Measurements from ENCODE around the gene CSGALNACT2. TPM values are rescaled to one million over a fixed set of nuclear protein-coding genes. Genes with fewer than 3 reads are reported as not detected.

Gene CSGALNACT2
- total RNA-seq, 1 experiment from 2014 or later, result 5.1 TPM

GRCh38 chr10:43205681-43206390 lies 67.6 kb downstream of the CSGALNACT2 start:
- TF ChIP-seq, protein P1, sequence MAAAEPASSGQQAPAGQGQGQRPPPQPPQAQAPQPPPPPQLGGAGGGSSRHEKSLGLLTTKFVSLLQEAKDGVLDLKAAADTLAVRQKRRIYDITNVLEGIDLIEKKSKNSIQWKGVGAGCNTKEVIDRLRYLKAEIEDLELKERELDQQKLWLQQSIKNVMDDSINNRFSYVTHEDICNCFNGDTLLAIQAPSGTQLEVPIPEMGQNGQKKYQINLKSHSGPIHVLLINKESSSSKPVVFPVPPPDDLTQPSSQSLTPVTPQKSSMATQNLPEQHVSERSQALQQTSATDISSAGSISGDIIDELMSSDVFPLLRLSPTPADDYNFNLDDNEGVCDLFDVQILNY (CRISPR knock-in tag; IDR thresholded peaks at IDR 0.05), result no peak
- TF ChIP-seq, protein P2, sequence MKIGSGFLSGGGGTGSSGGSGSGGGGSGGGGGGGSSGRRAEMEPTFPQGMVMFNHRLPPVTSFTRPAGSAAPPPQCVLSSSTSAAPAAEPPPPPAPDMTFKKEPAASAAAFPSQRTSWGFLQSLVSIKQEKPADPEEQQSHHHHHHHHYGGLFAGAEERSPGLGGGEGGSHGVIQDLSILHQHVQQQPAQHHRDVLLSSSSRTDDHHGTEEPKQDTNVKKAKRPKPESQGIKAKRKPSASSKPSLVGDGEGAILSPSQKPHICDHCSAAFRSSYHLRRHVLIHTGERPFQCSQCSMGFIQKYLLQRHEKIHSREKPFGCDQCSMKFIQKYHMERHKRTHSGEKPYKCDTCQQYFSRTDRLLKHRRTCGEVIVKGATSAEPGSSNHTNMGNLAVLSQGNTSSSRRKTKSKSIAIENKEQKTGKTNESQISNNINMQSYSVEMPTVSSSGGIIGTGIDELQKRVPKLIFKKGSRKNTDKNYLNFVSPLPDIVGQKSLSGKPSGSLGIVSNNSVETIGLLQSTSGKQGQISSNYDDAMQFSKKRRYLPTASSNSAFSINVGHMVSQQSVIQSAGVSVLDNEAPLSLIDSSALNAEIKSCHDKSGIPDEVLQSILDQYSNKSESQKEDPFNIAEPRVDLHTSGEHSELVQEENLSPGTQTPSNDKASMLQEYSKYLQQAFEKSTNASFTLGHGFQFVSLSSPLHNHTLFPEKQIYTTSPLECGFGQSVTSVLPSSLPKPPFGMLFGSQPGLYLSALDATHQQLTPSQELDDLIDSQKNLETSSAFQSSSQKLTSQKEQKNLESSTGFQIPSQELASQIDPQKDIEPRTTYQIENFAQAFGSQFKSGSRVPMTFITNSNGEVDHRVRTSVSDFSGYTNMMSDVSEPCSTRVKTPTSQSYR (CRISPR knock-in tag; IDR thresholded peaks at IDR 0.05), result no peak
- TF ChIP-seq IRF1 (CRISPR knock-in tag; IDR thresholded peaks at IDR 0.05) (no peak), TCF7 (CRISPR knock-in tag; IDR thresholded peaks at IDR 0.05; ENCODE audit: low read depth) (no peak)
- TF ChIP-seq, protein P3, sequence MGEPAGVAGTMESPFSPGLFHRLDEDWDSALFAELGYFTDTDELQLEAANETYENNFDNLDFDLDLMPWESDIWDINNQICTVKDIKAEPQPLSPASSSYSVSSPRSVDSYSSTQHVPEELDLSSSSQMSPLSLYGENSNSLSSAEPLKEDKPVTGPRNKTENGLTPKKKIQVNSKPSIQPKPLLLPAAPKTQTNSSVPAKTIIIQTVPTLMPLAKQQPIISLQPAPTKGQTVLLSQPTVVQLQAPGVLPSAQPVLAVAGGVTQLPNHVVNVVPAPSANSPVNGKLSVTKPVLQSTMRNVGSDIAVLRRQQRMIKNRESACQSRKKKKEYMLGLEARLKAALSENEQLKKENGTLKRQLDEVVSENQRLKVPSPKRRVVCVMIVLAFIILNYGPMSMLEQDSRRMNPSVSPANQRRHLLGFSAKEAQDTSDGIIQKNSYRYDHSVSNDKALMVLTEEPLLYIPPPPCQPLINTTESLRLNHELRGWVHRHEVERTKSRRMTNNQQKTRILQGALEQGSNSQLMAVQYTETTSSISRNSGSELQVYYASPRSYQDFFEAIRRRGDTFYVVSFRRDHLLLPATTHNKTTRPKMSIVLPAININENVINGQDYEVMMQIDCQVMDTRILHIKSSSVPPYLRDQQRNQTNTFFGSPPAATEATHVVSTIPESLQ (CRISPR knock-in tag; IDR thresholded peaks at IDR 0.05), result no peak

GRCh38 chr10:43206391-43207235 lies 68.4 kb downstream of the CSGALNACT2 start:
- POLR2A ChIA-PET, result no interaction called here
- CTCF ChIA-PET, result interaction anchor here (0.6 to 5.1 kb wide), 4 partner anchors 11 to 600 kb away, joined by 3 to 48 read pairs (median 4); no protein-coding TSS in a partner anchor
- Mint-ChIP-seq H3K27ac (no peak overlapping the region), H3K4me1 (0 out of 2 replicates have a peak, but pooled peaks cover 4% of the 10 kb centered on the region), H3K36me3 (no peaks in the 10 kb centered on the region), H3K27me3 (ENCODE audit: low read depth) (no peaks in the 10 kb centered on the region), H3K4me3 (no peak overlapping the region), H3K9me3 (no peaks in the 10 kb centered on the region)
- DNase-seq (ENCODE audit: low spot score), result peak; percentile 5
- TF ChIP-seq, protein P3 (CRISPR knock-in tag; IDR thresholded peaks at IDR 0.05), result no peak
- TF ChIP-seq ZNF219 (CRISPR knock-in tag; IDR thresholded peaks at IDR 0.05; ENCODE audit: borderline replicate concordance), result peak; percentile 25; the same call in 1 of the 2 replicates
- TF ChIP-seq, protein P2 (CRISPR knock-in tag; IDR thresholded peaks at IDR 0.05), result no peak
- ATAC-seq, result no peak

More at GRCh38 chr10:43205681-43206390, 67.6 kb downstream of the CSGALNACT2 start:
- ChIA-PET CTCF (interaction anchor here (0.7 to 5.1 kb wide), 22 partner anchors 8 to 254 kb away, joined by 3 to 94 read pairs (median 7); partner anchors contain the start of gene RASGEF1A), POLR2A (no interaction called here)
- ATAC-seq, result no peak
- Mint-ChIP-seq H3K27me3 (ENCODE audit: low read depth) (no peaks in the 10 kb centered on the region), H3K36me3 (no peaks in the 10 kb centered on the region), H3K27ac (no peak overlapping the region), H3K4me3 (no peak overlapping the region), H3K9me3 (no peaks in the 10 kb centered on the region), H3K4me1 (0 out of 2 replicates have a peak, but pooled peaks cover 4% of the 10 kb centered on the region)
- DNase-seq (ENCODE audit: low spot score), result peak; percentile 8
